Measurements from ENCODE around the gene NISCH.

The NISCH gene
- total RNA-seq = 120 to 248 (median 202) reads per million in 9 experiments

- H3K27ac Mint-ChIP-seq = peak within 1 kb of the TSS; percentile 94 to 99
- H3K27me3 Mint-ChIP-seq = no peaks in the 10 kb centered on the region
- no peaks in the 10 kb centered on the region for H3K9me3 Mint-ChIP-seq
- peak; percentile 91 for ATAC-seq (replicated peaks)
- peaks cover 27 to 41% of the 10 kb centered on the region in 2 donors for H3K4me1 Mint-ChIP-seq (ENCODE audit: low read depth in 2 of 2)
- peak; percentile 98 to 99 (median 98) for DNase-seq
- peak within 1 kb of the TSS; percentile 90 to 94 for H3K4me3 Mint-ChIP-seq
- H3K36me3 Mint-ChIP-seq (ENCODE audit: insufficient read depth) = peaks cover 33% of the 10 kb centered on the region
Measured at GRCh38 chr3:52455283-52456168, at the start of gene NISCH. NISCH (plus strand) TSS chr3:52455604; CDS start chr3:52455642, 38 bp downstream.

GRCh38 chr3:52406231-52406661 is 49.2 kb upstream of the NISCH start:
- H3K27me3 Mint-ChIP-seq = no peaks in the 10 kb centered on the region
- DNase-seq = no peak
- H3K9me3 Mint-ChIP-seq = no peaks in the 10 kb centered on the region
- H3K4me3 Mint-ChIP-seq = no peak overlapping the region
- H3K4me1 Mint-ChIP-seq (ENCODE audit: low read depth in 2 of 2) = peaks cover 24 to 25% of the 10 kb centered on the region in 2 donors
- peaks cover 92% of the 10 kb centered on the region for H3K36me3 Mint-ChIP-seq (ENCODE audit: insufficient read depth)
- ATAC-seq (replicated peaks) = no peak
- no peak overlapping the region for H3K27ac Mint-ChIP-seq

- H3K4me3 Mint-ChIP-seq = no peak overlapping the region
- ATAC-seq (replicated peaks) = no peak
Measured at GRCh38 chr3:52406791-52407510, 48.5 kb upstream of the NISCH start.

GRCh38 chr3:52407779-52408178 is 47.6 kb upstream of the NISCH start:
- DNase-seq (no peak), ATAC-seq (replicated peaks) (no peak)
- H3K4me1 Mint-ChIP-seq (ENCODE audit: low read depth in 2 of 2) = peaks cover 32% of the 10 kb centered on the region in 2 donors
- no peaks in the 10 kb centered on the region for H3K9me3 Mint-ChIP-seq
- peak overlapping the region; percentile 93 to 95 for H3K4me3 Mint-ChIP-seq
- H3K27me3 Mint-ChIP-seq = no peaks in the 10 kb centered on the region
- peak overlapping the region; percentile 94 to 97 for H3K27ac Mint-ChIP-seq
- H3K36me3 Mint-ChIP-seq (ENCODE audit: insufficient read depth) = peaks cover 77% of the 10 kb centered on the region

More at GRCh38 chr3:52406791-52407510, 48.5 kb upstream of the NISCH start:
- H3K4me1 Mint-ChIP-seq (ENCODE audit: low read depth in 2 of 2) = peaks cover 30 to 32% of the 10 kb centered on the region in 2 donors
- no peaks in the 10 kb centered on the region for H3K27me3 Mint-ChIP-seq
- H3K27ac Mint-ChIP-seq = peak overlapping the region in 1 of 2 donors; percentile 94
- H3K9me3 Mint-ChIP-seq = no peaks in the 10 kb centered on the region
- DNase-seq = no peak
- H3K36me3 Mint-ChIP-seq (ENCODE audit: insufficient read depth) = peaks cover 86% of the 10 kb centered on the region

- DNase-seq = no peak
- H3K9me3 Mint-ChIP-seq = no peaks in the 10 kb centered on the region
Measured at GRCh38 chr3:52408466-52408865, 46.9 kb upstream of the NISCH start.

DNA sequence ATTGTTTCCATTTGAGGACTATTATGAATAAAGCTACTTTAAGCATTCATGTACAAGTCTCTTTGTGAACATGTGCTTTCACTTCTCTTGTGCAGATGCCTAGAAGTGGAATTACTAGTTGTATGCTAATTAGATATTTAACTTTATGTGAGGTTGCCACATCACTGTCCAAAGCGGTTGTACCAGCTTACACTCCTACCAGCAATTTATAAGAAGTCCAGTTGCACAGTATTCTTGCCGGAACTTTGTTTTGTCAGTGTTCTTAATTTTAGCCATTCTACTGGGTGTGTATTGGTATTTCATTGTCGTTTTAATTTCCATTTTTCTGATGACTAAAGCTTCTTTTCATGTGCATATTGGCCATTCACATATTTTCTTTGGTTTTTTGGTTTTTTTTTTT is 39.6 kb upstream of the NISCH start:
- Mint-ChIP-seq H3K27ac (no peak overlapping the region), H3K4me3 (no peak overlapping the region), H3K36me3 (ENCODE audit: insufficient read depth) (peaks cover 8% of the 10 kb centered on the region), H3K9me3 (no peaks in the 10 kb centered on the region), H3K4me1 (ENCODE audit: low read depth in 2 of 2) (peaks cover 12 to 15% of the 10 kb centered on the region in 2 donors), H3K27me3 (no peaks in the 10 kb centered on the region)
- ATAC-seq (replicated peaks) (no peak), DNase-seq (no peak)

More at GRCh38 chr3:52408466-52408865, 46.9 kb upstream of the NISCH start:
- Mint-ChIP-seq H3K36me3 (ENCODE audit: insufficient read depth) (peaks cover 70% of the 10 kb centered on the region), H3K4me1 (ENCODE audit: low read depth in 2 of 2) (peaks cover 32% of the 10 kb centered on the region in 2 donors), H3K4me3 (peak overlapping the region; percentile 93 to 95), H3K27ac (peak overlapping the region; percentile 94 to 97), H3K27me3 (no peaks in the 10 kb centered on the region)
- no peak for ATAC-seq (replicated peaks)

DNA sequence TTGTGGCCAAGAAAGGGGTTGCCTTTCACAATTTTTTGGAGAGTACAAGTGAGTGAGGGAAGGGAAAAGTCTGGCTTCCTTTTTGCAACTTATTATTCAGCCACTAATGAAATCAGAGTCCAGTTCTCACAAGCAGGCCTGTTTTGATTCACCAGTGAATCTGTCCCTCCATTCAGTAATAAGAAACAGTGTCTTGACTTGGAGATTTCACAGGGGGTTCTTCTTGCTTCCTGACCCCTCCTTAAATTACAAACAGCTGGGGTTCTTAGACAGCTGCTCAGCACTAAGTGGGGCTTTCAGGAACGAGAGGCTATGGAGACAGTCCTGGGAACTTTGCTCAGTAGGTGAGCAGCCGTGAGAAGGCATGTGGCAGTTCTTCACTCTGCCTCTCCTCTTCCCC is 35.0 kb upstream of the NISCH start:
- peaks cover 0 to 4% of the 10 kb centered on the region in 2 donors for H3K4me1 Mint-ChIP-seq (ENCODE audit: low read depth in 2 of 2)
- H3K4me3 Mint-ChIP-seq = no peak overlapping the region
- no peak overlapping the region for H3K27ac Mint-ChIP-seq
- H3K9me3 Mint-ChIP-seq = no peaks in the 10 kb centered on the region
- H3K36me3 Mint-ChIP-seq (ENCODE audit: insufficient read depth) = peaks cover 6% of the 10 kb centered on the region
- H3K27me3 Mint-ChIP-seq = no peaks in the 10 kb centered on the region
- ATAC-seq (replicated peaks) (no peak), DNase-seq (no peak)

DNA sequence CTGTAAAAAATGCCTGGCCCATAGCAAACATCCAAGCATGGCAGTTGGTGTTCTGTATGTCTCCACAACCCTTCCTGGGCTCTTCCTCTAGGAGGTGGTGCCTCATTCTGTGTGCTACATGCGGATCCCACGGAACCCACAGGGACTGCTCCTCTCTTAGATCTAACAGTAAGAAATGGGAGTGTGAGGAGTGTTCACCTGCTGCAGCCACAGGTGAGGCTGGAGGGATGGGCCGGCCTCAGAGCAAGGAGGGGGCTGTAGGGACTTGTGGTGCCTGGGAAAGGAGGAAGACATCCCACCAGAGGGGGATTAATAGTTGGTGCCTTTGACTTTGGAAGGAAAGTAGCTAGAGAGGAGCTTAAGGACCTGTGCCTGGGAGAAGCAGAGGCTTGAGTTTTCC is 32.7 kb upstream of the NISCH start:
- no peak overlapping the region for H3K4me3 Mint-ChIP-seq
- peaks cover 0 to 2% of the 10 kb centered on the region in 2 donors for H3K4me1 Mint-ChIP-seq (ENCODE audit: low read depth in 2 of 2)
- no peaks in the 10 kb centered on the region for H3K27me3 Mint-ChIP-seq
- H3K9me3 Mint-ChIP-seq = no peaks in the 10 kb centered on the region
- no peak overlapping the region for H3K27ac Mint-ChIP-seq
- H3K36me3 Mint-ChIP-seq (ENCODE audit: insufficient read depth) = peaks cover 6% of the 10 kb centered on the region
- no peak for DNase-seq
- no peak for ATAC-seq (replicated peaks)

- Mint-ChIP-seq H3K4me1 (ENCODE audit: low read depth in 2 of 2) (no peaks in the 10 kb centered on the region), H3K9me3 (no peaks in the 10 kb centered on the region), H3K27me3 (no peaks in the 10 kb centered on the region), H3K36me3 (ENCODE audit: insufficient read depth) (peaks cover 6% of the 10 kb centered on the region), H3K27ac (no peak overlapping the region), H3K4me3 (no peak overlapping the region)
- no peak for ATAC-seq (replicated peaks)
- DNase-seq = no peak
Measured at GRCh38 chr3:52423173-52423572, 32.2 kb upstream of the NISCH start.

DNA sequence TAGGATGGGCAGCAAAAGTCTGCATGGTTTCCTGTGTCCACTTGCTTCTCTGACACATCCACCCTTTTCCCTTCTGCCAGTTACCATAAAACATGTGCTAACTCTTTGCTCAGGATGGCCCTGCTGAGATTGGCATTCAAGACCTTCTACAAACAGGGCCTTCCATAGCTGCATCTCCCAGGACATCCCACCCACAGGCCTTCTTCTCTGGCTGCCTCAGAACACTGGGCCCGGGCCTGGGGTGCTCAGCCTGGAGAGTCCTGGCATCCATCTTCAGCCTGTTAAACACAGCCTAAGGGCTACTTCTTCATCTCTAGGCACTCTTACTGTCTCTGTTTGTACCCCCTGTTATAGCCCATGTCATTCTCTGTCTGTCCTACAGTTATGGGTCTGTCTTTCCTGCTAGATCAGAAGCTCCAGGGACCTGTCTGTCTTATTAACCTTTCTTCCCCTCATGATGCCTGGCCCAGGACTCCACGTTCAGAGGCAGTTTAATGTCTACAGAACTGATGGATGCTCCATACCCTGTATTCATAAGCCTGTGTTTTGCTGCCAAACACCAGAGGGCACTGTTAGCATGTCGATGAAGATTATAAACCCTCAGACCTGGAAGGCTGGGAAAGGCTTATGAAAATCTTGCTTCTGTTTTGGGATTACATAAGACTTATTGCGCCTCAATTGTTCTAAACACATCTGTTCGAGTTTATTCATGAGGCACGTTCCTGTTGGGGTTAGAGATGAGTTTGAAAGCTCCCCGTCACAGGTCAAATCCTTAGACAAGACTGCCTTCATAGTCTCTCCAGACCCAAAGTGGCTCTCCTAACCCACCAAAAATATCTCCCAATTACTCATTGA is 27.0 kb upstream of the NISCH start:
- no peaks in the 10 kb centered on the region for H3K9me3 Mint-ChIP-seq
- peak in 1 of 3 experiments; percentile 29 for DNase-seq

GRCh38 chr3:52429031-52429430 is 26.4 kb upstream of the NISCH start:
- Mint-ChIP-seq H3K27ac (no peak overlapping the region), H3K27me3 (peaks cover 0 to 8% of the 10 kb centered on the region in 2 donors), H3K9me3 (no peaks in the 10 kb centered on the region), H3K36me3 (ENCODE audit: insufficient read depth) (no peaks in the 10 kb centered on the region), H3K4me3 (no peak overlapping the region), H3K4me1 (ENCODE audit: low read depth in 2 of 2) (peaks cover 0 to 3% of the 10 kb centered on the region in 2 donors)
- DNase-seq (no peak), ATAC-seq (replicated peaks) (no peak)

More for the DNA sequence above, 27.0 kb upstream of the NISCH start:
- Mint-ChIP-seq H3K36me3 (ENCODE audit: insufficient read depth) (no peaks in the 10 kb centered on the region), H3K4me1 (ENCODE audit: low read depth in 2 of 2) (peaks cover 0 to 3% of the 10 kb centered on the region in 2 donors), H3K4me3 (no peak overlapping the region), H3K27me3 (peaks cover 0 to 8% of the 10 kb centered on the region in 2 donors), H3K27ac (no peak overlapping the region)
- peak; percentile 44 for ATAC-seq (replicated peaks)

DNA sequence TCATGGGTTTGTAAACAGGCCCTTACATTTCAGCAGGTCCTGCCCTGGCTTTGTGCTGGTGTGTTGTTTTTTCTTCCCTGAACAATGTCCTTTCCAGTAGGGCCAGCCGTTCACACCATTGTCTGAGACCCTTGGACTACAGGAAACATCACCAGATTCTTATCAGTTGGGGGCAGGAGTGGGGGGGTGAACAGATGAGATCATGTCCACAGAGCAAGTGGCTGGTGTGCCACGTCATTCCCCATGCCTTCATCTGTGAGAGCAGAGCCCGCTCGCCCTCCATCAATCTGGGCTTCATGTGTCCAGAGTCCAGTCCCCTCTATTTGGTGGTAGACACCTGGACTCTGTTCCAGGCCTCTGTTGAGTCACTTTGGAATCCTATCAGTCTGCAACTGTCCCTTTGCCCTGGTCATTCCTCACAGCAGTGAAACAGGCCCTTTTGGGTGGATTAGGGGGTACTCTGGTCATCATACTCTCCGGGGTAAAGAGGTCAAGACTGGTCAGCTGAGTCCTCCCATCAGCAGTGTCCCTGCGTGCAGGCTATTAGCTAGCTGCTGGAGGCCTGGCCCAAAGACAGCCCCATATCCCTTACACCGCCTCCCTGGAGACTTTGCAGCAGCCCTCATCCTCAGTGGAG is 25.5 kb upstream of the NISCH start:
- Mint-ChIP-seq H3K36me3 (ENCODE audit: insufficient read depth) (no peaks in the 10 kb centered on the region), H3K27me3 (peaks cover 0 to 8% of the 10 kb centered on the region in 2 donors), H3K4me1 (ENCODE audit: low read depth in 2 of 2) (peaks cover 0 to 3% of the 10 kb centered on the region in 2 donors), H3K9me3 (no peaks in the 10 kb centered on the region), H3K27ac (no peak overlapping the region), H3K4me3 (no peak overlapping the region)
- DNase-seq (no peak), ATAC-seq (replicated peaks) (no peak)

Measured in effector memory CD8-positive, alpha-beta T cell (primary cell).